Eye (tissue), 1 donor: ENCODE results near the gene SLC25A52.
"Not testable (repeated sequence)": the region's sequence is repeated elsewhere in the genome, so short reads cannot be mapped to it uniquely, and the experiment has no call there.

Experiments used
- DNase-seq: peaks from one replicate; pipeline ENCODE4 v3.0.0-alpha.2; 2015

SLC25A52 gene

GRCh38 chr18:31760695-31761094 lies at the start of gene SLC25A52:
Gene SLC25A52 (minus strand): TSS chr18:31760880. CDS start chr18:31760661, 219 bp downstream.
- no peak for DNase-seq

GRCh38 chr18:31809049-31809448 lies 48.4 kb upstream of the SLC25A52 start:
- not testable (repeated sequence) for DNase-seq

- no peak for DNase-seq
These were observed 40.4 kb upstream of the SLC25A52 start for GRCh38 chr18:31801078-31801477.

- not testable (repeated sequence) for DNase-seq
These were observed 38.6 kb upstream of the SLC25A52 start for GRCh38 chr18:31799257-31799656.

- DNase-seq, result no peak
These were observed 37.7 kb upstream of the SLC25A52 start for GRCh38 chr18:31798399-31798798.

- DNase-seq, result no peak
These were observed 35.1 kb upstream of the SLC25A52 start for GRCh38 chr18:31795747-31796146.

GRCh38 chr18:31793531-31793930 lies 32.9 kb upstream of the SLC25A52 start:
- no peak for DNase-seq

GRCh38 chr18:31792580-31792911 lies 31.9 kb upstream of the SLC25A52 start:
- DNase-seq, result no peak

- DNase-seq, result no peak
These were observed 31.3 kb upstream of the SLC25A52 start for GRCh38 chr18:31791817-31792579.

GRCh38 chr18:31789409-31789808 lies 28.7 kb upstream of the SLC25A52 start:
- DNase-seq, result no peak

GRCh38 chr18:31783059-31783458 lies 22.4 kb upstream of the SLC25A52 start:
- DNase-seq, result no peak

- DNase-seq, result no peak
These were observed 17.8 kb upstream of the SLC25A52 start for GRCh38 chr18:31778391-31778950.

- DNase-seq, result no peak
These were observed 15.4 kb upstream of the SLC25A52 start for GRCh38 chr18:31776093-31776492.

GRCh38 chr18:31774962-31775361 lies 14.3 kb upstream of the SLC25A52 start:
- no peak for DNase-seq

GRCh38 chr18:31774477-31774785 lies 13.8 kb upstream of the SLC25A52 start:
- no peak for DNase-seq

GRCh38 chr18:31773774-31774476 lies 13.2 kb upstream of the SLC25A52 start:
- no peak for DNase-seq

GRCh38 chr18:31772699-31773098 lies 12.0 kb upstream of the SLC25A52 start:
- DNase-seq, result no peak

- DNase-seq, result no peak
These were observed 10.4 kb downstream of the SLC25A52 start for GRCh38 chr18:31750273-31750672.

- DNase-seq, result no peak
These were observed 14.3 kb downstream of the SLC25A52 start for GRCh38 chr18:31746396-31746795.

GRCh38 chr18:31744321-31745067 lies 16.2 kb downstream of the SLC25A52 start:
- no peak for DNase-seq

GRCh38 chr18:31743600-31743999 lies 17.1 kb downstream of the SLC25A52 start:
- not testable (repeated sequence) for DNase-seq

- peak; percentile 45 for DNase-seq
These were observed 19.5 kb downstream of the SLC25A52 start for GRCh38 chr18:31741097-31741735.

GRCh38 chr18:31740180-31740579 lies 20.5 kb downstream of the SLC25A52 start:
- DNase-seq, result no peak
